H1 (cell line): ENCODE data around the gene IL4. TPM values are rescaled to one million over a fixed set of nuclear protein-coding genes. Genes with fewer than 3 reads are reported as not detected.
A peak's percentile ranks its signal among the peaks of the same experiment; 100 is the strongest.

Experiments used
- BACH1 ChIP-seq: IDR thresholded peaks from 2 replicates; pipeline ENCODE4 v1.6.1; 2012; ENCODE audit warnings: low read length, improper control_type of control experiment
- CEBPB ChIP-seq: IDR thresholded peaks from 2 replicates; pipeline ENCODE4 v1.6.1; 2012; ENCODE audit warnings: low read depth, low read length
- EZH2 ChIP-seq: fragments of 200-600 bp; sonication (generic); IDR thresholded peaks from 2 replicates; pipeline ENCODE4 v1.7.1; 2012; ENCODE audit warnings: low read depth, mild to moderate bottlenecking, moderate library complexity, low read length, inconsistent platforms; ENCODE audit not compliant: severe bottlenecking
- HDAC2 ChIP-seq, 2 experiments: fragments of 300-600 bp in 1 of 2; sonication (generic) in 1 of 2; IDR thresholded peaks; 2 replicates each; pipeline ENCODE4 v1.6.1; 2011 to 2012; ENCODE audit warnings: low read depth in 2 of 2, low read length in 2 of 2, mild to moderate bottlenecking in 2 of 2, moderate library complexity in 2 of 2, borderline replicate concordance in 1 of 2, inconsistent platforms in 1 of 2
- PHF8 ChIP-seq: fragments of 200-600 bp; sonication (generic); conservative IDR thresholded peaks from 2 replicates; pipeline ENCODE4 v1.7.1; 2012; ENCODE audit warnings: low read depth, mild to moderate bottlenecking, inconsistent platforms, low read length, moderate library complexity
- RAD21 ChIP-seq, 2 experiments: IDR thresholded peaks in 1 of 2; conservative IDR thresholded peaks in 1 of 2; 2 replicates each; pipeline ENCODE4 v1.6.1; 2011; ENCODE audit warnings: low read depth in 2 of 2, low read length in 2 of 2, improper control_type of control experiment in 1 of 2, inconsistent platforms in 1 of 2, mild to moderate bottlenecking in 1 of 2, moderate library complexity in 1 of 2
- RNF2 ChIP-seq: fragments of 200-900, 300-1000 bp; sonication (generic); IDR thresholded peaks from 2 replicates; pipeline ENCODE4 v1.7.1; 2016; ENCODE audit warnings: borderline replicate concordance, low read depth, mild to moderate bottlenecking, antibody characterized with exemption, low read length; ENCODE audit not compliant: poor library complexity, severe bottlenecking; ENCODE audit errors: missing control alignments
- YY1 ChIP-seq: IDR thresholded peaks from 2 replicates; pipeline ENCODE4 v1.6.1; 2011; ENCODE audit warnings: low read depth, mild to moderate bottlenecking, low read length
- polyA plus RNA-seq, 7 experiments: library from polyadenylated mRNA; depleted of rRNA in 3 of 7; stranded (reverse) in 5 of 7; unstranded in 2 of 7; fragments of >200 nt in 5 of 7; fragments of 200-250 nt in 2 of 7; gene quantifications; 1 replicate in 5 of 7; 2 replicates in 1 of 7; 4 replicates in 1 of 7; pipeline versions ENCODE4 v1.2.1 to v1.2.3, GENCODE V29; 2011 to 2013; ENCODE audit warnings: missing spikeins in 2 of 7, mixed read lengths in 2 of 7
- total RNA-seq: library from RNA; stranded (reverse); fragmentation: NEBNext Ultra II Directional; extraction: Animal tissue kit (Norgen Biotek cat#: 25700); gene quantifications from 2 replicates; pipeline ENCODE4 v1.2.1, GENCODE V29; 2021
- TF ChIP-seq, protein P1 (sequence below): IDR thresholded peaks from 2 replicates; pipeline ENCODE4 v1.6.1; 2012; ENCODE audit warnings: inconsistent platforms

The IL4 gene
- total and polyA plus RNA-seq, 2 of the 8 experiments (the other 6 are each of a cell fraction or from before 2014, with no cell fraction given): not detected

DNA sequence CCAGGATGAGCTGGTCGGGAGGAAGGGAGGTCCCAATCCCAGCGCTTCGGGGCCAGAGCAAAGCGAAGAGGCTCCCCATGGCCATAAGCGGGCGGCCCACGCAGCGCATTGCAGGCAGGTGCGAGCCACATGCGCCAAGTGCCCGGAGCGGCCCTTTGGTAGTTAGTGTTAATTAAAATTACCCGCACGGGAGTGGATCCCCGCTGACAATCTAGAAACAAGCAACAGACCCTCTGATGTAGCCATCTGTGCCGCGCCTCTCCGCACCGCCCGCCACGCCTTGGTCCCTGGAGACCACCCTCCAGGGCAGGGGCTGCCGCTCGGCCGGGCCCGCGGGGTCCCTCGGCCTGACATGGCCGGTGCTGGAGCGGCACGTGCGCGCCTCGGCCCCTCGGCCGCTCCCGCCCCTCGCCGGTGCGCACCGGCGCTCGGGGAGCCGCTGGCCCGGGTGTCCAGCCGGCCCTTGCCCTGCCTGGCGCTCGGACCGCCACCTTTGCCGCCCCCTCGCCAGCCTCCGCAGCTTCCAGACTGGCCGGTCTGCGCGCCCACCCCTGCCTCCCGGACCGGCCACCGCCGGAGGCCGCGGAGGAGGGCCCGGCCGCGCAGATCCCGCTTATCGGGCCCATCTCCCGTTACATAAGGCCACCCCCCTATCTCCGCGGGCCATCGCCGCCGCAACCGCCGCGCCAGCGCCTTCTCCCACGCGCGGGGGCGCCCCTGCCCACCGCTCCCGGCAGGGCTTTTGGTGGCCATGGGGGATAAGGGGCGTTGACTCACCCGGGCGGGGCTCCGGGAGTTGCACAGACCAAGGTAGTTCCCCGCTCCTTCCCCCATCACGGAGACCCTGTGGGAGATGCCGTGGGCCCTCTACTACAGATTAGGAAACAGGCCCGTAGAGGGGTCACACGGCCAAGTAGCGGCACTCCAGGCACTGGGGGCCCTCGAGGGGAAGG, 17.7 kb upstream of the IL4 start (continued):
- TF ChIP-seq RAD21 (IDR thresholded peaks at IDR 0.05 in 1 of 2, conservative IDR thresholded peaks at IDR 0.05 in 1 of 2; ENCODE audit: low read depth in 2 of 2, low read length in 2 of 2): peak; percentile 7 to 34; a peak in 2 of 4 replicates
- no peak for TF ChIP-seq CEBPB
- TF ChIP-seq BACH1: peak; percentile 13; the same call in 1 of the 2 replicates
- TF ChIP-seq YY1: peak; percentile 15; the same call in 1 of the 2 replicates
- TF ChIP-seq RNF2: peak; percentile 72
- 0 out of 2 replicates have a peak, but pooled peaks have one; percentile 28 for TF ChIP-seq PHF8
- 0 out of 4 replicates have a peak, but pooled peaks of 1 of the 2 experiments have one; percentile 26 for TF ChIP-seq HDAC2 (IDR thresholded peaks at IDR 0.05; ENCODE audit: borderline replicate concordance in 1 of 2, low read depth in 2 of 2, low read length in 2 of 2)
- TF ChIP-seq, protein P1, sequence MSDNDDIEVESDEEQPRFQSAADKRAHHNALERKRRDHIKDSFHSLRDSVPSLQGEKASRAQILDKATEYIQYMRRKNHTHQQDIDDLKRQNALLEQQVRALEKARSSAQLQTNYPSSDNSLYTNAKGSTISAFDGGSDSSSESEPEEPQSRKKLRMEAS: peak; percentile 95
- TF ChIP-seq EZH2: peak; percentile 57
